A172 (cell line): ENCODE data around the gene PLXNB2. TPM values are rescaled to one million over a fixed set of nuclear protein-coding genes. Genes with fewer than 3 reads are reported as not detected.

Source experiments
- DNase-seq: peaks from one replicate; pipeline ENCODE4 v3.0.0-alpha.2; 2015; ENCODE audit warnings: low spot score
- total RNA-seq: library from RNA; depleted of rRNA; stranded (reverse); fragments of >200 nt; shearing (Covaris generic); gene quantifications from 2 replicates; pipeline ENCODE4 v1.2.3, GENCODE V29; 2014

Gene PLXNB2
- total RNA-seq, 1 experiment from 2014 or later, result 64.9 TPM

DNA sequence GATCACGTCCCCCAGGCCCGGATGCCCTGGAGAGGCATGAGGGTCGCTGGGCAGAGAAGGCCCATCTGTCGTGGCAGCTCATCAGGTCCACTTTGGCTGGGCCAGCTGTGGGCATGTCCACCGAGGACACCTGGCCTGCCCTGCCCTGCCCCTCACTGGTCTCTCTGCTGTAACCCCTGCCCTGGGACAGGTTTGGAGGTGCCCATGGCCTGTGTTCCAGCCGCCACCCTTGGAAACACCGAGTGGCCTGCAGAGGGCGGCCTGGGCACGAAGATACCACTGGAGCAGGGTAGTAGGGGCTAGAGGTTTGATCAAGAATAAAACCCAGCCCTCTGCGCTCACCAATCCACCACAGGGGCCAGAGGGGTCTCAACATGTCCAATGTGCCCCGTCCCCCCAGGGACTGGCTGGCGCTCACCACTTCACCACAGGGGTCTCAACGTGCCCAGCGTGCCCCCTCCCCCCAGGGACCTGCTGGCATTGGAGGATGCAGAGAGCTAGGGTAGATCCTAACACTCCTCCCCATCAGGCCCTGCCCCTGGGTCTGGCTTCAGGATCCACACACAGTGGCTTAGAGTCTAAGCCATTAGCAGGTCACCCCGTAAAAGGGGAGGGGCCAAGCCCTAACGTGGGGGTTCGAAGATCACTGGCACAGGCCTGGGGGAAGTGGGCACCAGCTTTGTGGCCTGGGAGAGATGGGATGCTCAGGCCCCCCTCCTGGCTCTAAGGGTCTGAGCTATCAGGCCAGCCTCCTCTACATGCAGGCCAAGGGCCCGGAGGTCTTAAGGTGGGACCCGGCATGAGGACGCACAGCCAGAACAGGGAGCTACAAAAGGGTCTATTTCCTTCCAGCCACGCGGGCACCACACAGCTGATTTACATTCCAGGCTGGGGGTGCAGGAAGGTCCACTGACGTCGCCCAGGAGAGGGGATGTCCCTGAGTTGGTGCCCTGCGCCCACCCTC is 55.1 kb downstream of the PLXNB2 start:
- DNase-seq, result no peak

DNA sequence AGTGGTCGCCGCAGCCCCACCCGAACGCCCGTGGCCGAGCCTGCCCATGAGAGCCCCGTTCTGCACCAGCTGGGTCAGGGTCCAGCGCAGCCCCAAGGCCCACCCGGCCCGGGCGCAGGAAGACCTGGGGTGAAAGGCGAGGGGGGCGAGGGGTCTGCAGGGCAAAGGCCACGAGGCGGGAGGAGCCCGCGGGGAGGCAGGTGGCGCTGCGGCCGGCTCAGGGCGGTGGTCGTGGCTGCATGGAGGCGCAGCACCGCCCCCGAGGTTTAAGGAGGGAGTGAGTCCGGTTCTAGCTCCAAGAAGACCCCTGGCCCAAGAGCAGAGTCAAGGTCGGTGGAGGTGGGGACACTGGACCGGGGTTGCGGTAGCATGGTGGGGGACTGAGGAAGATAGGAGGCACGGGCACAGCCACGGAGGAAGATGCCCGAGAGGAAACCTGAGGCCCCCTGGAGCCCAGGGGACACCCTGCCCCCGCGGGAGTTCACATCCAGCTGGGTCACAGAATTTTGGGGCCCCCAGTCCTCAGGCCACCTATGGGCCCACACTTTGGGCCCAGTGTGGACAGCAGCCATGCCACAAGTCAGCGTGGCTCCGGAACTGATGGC is 55.9 kb downstream of the PLXNB2 start:
- no peak for DNase-seq

DNA sequence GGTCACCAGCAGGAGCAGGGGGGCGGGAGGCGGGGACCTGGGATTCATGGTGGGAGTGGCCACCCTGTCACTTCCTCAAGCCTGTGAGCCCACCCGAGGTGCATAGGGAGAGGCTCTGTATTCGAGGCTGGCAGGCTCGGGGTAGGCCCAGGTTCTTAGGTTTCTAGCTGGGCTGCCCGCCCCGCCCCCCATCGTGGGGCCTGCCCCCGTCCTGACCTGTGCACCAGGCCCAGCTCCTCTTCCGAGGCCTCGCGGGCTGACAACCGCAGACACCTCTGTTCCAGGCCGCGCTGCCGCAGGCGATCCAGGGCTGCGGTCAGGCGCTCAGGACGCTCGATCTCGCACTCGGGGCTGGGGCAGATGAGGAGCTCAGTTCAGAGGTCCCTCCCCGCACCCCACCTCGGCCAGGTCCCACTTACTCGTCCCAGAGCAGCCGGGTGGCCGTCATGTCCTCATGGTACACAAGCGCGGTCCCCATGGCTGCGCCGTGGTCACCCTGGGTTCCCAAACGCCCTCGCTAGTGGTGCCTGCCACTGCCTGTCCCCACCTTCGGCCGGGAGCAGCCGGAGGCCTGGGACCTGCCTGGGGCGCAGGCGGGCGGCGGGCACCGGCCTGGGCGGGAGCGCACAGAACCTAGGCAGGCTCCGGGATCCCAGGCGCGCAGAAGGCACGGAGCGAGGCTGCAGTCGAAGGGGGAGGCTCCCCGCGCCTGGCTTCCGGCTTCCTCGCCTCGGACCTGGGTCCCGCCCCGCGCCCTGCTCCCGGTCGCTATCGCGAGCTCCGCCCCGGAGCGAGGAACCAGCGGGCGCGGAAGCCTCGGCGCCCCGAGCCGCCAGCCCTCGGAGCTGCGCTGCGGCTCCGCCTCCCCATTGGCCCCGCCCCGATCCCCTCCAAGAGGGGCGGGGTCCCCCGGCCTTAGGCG is 56.6 kb downstream of the PLXNB2 start, which contains the start of gene HDAC10:
Gene HDAC10, minus strand, starts transcription at position 711 of the 922 bp plus-strand sequence. Its CDS starts 233 bp downstream, at position 478.
- no peak for DNase-seq

DNA sequence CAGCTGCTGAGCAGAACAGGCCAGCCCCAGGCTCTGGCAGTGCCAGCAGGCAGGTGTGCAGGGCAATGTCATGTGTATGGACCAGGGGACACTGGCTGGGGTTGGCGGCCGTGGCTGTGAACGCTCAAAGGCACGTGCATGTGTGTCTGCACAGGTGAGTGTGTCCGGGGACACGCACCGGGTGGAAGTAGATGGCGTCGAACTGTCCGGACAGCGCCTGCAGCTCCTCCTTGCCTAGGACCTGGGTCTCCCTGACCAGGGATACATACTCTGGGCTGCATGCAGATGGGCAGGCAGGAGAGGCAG is 57.2 kb downstream of the PLXNB2 start:
- no peak for DNase-seq

DNA sequence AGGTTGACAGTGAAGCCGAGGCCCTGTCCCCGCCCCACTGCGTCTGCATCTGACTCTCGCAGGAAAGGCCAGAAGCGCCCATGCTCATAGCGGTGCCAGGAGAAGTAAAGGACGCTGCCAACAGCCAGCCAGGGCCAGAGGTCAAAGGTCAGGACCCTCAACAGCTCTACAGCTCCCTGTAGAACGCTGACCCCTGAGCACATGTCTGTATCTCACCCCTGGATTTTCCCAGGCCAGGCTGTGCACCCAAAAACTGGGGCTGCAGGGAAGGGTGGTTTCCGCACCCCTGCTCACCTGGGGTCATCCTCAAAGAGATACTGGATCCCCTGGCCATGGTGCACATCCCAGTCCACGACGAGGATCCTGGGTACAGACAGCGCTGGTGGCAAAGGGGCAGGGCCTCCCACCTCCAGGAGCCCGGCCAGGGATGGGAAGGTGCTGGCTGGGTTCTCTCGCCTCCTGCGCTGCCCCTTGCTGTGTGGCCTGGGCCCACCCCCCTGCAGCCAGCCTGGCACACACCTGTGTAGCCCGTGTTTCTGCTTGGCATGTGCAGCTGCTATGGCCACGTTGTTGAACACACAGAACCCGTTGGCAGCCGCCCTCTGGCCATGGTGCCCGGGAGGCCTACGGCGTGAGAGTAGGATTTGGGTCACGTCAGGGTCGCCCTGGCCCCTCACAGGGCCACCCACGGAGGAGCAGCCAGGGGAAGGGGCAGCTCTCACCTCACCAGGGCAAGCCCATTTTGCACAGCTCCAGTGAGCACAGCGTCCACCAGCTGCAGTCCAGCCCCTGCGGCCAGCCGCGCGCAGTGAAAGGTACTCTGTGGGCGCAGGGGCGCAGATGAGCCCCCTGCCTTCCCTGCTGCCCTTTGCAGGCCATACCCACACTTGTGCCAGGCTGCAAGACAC is 57.9 kb downstream of the PLXNB2 start:
- DNase-seq, result no peak

DNA sequence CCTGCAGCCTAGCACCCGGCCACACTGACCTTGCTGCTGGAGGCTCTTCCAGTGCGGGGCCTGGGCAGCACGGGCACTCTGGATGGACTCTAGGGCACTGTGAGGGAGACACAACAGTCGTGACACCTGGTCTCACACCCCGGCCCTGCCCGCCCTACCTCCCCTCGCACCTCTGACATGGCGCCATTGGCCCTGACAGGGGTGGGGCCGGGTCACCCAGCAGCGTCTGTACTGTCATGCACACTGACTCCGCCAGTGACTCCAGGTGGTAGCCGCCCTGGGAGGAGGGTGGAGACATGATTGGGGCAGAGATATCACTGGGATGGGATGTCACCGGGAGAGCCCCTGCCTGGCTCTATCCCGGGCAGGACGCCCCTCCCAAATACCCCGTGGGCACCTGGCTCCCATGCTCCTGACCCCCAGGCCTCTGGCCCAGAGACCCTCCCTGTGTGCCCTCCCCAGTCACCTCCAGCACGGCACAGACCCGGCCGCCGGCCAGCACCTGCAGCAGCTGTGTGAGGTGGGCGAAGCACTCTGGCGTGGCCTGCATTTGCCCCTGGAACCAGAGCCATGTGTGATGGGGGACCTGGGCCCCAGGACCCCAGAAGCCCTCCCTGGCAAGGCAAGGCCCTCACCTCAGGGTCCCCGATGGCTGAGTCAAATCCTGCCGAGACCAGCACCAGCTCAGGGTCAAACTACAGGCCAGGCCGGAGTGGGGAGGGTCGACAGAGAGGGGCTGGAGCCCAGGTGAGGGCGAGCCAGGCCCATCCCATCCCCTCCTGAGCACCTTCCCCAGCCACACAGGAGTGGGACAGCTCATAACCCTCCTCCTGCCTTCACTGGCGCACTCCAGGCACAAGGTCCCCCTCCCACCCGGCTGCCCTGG is 59.0 kb downstream of the PLXNB2 start:
- no peak for DNase-seq

DNA sequence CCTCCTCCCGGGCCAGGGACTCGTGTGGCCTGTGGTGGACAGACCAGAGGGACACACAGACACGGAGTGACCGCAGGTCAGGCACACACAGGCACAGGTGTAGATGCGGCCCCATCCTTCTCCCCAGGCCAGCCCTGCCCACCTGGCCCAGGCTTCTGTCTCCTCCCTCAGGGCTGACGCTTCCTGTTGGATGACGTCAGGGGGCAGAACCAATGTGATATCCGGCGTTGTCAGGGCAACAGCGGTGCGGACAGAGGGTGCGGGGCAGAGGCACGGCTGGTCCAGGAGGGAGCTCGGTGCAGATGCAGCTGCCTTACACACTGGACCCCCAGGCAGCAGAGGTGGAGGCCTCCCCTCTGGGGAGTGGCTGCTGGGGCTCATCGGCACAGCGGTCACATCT is 59.7 kb downstream of the PLXNB2 start:
- no peak for DNase-seq

DNA sequence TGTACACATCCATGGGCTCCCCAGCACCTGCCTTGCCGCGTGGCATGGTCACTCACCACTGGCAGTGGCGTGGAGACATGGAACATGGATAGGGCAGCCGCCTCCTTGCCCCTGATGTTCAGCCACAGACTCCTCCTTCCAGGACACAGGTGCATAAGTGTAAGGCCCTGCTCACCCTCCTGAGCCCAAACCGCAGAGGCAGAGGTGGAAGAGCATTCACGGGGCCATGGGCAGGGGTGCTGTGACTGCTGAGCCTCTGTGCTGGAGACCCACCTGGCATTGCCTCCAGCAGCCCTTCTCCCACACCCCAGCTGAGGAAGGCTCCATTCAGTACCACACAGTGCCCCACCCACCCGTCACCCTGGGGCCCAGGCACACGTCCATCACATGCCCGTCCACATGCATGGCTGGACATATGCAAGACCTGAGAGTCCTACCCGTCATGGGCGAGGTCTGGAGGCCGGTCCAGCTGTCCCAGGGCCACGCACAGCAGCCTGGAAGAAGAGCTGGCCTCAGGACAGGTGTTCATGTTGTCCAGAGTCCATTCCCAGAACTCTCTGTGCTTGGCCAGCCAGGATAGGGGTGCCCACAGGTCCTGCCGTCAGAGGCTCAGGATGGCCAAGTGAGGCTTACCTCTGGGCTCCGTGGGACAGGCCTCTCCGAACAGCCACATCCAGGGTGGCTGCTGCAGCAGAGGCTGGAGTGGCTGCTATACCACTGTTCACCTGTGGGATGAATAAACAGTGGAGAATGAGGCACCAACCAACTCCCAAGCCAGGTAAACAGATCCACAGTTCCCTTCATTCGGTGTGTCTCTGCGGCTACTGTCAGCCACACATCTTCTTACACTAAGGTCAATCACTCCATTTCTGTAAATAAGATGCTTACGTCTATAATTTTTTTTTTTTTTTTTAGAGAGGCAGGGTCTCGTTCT is 60.9 kb downstream of the PLXNB2 start:
- no peak for DNase-seq

DNA sequence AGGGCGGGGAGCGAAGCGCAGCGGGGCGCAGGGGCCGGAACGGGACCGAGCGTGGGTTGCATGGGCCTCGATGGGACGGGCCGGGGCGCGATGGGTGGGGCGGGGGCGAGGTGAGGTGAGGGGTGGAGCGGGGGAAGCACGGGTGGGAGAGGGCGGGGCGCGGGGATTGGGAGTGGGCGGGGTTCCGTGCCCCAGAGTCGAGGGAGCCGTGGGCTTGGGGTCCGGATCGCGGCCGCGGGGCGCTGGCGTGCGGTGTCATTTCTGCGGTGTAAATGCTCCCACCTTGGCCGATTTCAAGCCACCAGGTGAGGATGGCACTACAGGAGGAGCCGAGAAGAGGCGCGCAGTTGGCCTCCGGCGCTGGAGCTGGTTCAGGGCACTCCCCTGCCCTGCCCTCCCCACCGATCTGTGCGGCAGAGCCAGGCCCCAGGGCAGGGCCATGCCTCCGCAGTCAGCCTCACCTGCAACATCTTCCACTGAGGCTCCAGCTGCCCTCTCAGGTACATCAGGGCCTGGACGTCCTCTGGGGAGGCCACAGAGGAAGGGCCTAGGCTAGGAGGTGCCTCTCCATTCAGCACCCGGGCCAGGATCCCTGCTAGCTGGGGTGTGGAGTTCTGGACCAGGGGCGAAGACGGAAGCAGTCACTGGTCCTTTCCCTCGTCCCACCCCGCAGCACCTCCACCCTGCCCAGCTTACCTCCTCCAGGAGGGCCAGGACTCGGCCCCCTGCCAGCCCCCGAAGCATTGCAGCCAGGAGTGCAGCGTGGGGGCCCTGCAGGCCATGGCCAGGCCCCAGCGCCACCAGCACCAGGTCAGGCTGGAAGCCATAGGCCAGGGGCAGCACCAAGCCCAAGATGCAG is 62.0 kb downstream of the PLXNB2 start:
- no peak for DNase-seq

DNA sequence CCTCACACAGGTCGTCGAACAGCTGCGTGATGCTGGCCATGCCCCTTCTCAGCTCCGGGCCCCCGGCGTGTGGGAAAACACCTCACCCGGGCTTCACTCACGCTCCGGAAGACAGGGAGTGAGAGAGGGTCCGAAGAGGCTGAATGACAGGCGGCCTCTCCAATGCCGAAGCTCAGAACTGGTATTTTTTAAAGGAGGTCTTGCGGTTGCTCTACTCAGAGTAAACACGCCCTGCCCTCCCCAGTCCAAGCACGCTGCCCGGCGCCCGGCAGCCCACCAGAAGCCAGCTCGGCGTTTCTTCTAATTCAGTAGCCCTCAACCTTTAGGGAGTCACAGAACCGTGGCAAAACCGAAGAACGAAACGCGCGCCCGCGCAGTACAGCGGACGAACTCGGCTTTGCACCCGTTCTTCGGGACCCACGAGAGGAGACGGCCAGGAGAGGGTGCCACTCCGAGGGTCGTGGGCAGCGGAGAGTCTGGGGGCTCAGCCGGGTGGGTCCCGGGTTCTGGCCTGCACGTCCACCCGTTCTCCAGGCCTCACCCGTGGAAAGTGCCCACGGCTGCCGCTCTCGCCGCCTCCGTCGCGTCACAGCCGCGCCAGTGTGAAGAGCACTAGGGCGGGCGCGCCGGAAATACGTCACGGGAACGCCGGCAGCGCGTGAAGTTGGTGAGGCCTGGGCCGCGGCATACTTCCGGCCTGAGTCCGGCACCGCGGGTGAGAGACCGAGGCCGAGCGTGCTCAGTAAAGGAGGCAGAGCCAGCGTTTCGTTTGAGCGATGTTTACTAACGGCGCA is 62.8 kb downstream of the PLXNB2 start, which contains the start of gene TUBGCP6:
Gene TUBGCP6, minus strand, starts transcription at position 604 of the 794 bp plus-strand sequence. Its CDS starts 564 bp downstream, at position 40.
- peak; percentile 68 for DNase-seq

DNA sequence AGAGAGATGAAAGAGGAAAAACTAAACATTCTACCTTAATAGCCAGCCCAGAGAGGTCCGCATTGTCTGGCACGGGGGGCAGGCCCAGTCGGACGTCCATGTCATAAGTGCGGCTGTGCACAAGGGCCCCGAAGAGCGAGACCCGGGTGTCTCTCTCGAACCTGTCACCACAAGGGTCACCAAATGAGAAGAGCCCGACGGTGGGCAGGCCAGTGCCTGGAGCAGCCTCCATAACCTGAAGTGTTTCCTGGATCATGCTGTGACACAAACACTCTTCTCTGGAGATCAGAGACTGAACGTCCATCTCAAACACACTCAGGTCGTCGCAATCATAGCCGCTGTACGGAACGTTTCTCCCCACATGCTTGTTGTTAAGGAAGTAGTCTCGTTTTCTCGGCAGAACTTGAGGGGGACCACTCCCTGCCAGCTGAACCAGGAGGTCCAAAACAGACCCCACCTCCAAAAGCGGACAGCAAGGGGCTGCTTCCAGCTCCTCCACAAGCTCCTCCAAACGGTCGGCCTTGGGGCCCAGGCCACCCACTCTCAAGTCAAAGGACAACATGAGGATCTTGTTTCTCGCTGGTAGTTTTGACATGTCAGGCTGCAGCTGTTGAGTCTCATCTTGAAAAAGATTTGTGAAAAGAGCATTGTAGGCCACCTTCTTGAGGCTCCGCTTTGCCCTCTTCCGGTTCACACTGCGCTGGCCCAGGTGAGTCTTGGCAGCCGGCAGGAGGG is 63.6 kb downstream of the PLXNB2 start:
- no peak for DNase-seq

DNA sequence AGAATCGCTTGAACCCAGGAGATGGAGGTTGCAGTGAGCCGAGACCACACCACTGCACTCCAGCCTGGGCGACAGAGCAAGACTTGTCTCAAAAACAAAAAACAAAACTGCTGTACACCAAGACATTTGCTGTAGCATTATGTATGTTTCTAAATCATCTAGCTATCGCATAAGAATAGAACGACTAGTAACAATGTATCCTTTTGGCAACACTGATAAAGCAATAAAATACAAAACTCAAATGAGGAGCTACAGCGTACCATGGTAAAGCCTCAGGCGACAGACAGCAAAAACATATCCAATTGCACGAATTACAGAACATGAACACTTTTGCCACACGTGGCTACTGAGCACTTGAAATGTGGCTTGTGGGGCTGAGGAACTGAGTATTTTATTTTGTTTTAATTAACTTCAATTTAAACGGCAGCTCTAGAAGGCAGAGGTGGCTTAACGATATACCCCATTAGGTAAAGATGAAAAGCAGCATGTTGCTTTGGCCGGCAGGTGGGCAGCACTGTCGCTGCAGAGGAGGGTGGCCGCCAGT is 65.0 kb downstream of the PLXNB2 start:
- no peak for DNase-seq

DNA sequence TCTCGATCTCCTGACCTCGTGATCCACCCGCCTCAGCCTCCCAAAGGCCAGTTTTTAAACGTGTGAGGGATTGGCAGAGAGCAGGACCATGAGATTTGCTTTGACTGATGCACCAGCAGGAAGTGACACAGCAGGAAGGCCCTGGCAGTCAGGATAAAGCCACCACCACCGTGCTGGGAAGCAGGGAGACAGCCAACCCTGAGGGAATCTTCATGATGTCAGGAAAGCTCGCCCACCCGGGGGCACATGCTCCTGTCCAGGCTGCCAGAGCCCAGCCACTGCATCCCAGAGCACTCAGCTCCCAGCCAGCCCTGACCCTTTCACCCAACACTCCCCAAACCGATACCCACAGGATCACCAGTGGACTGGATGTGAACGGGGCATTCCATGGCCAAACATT is 68.7 kb downstream of the PLXNB2 start:
- no peak for DNase-seq

DNA sequence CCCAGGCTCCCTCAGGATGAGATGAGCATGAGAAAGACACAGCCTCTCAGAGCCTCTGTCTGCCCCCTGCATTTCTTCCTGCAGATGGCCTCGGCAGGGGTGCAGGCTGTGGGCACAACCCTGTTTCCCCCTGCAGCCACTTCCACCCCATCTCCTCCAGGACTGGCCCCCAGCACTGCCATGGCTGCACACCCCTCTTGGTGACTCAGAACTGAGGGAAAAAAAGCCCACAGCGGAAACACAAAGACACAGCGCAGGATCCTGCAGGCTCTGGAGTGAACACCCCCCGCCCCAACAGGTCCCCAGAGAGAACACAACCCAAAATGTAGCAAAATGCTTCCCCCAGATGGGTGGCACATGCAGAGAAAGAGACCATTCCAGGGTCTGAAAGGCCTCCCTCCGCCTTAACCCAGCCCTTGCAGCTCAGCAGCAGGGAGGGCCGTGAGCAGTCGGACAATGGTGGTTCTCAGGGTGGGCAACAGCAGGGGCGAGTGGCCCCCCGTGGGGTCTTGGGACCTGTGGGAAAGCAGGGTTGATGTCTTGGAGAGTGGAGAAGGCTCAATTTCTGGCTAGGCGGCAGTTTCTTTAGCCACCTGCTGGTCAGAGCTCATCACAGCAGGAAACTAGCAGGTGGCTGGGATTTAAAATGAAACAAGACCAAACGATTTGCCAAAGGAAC is 70.6 kb downstream of the PLXNB2 start:
- no peak for DNase-seq

DNA sequence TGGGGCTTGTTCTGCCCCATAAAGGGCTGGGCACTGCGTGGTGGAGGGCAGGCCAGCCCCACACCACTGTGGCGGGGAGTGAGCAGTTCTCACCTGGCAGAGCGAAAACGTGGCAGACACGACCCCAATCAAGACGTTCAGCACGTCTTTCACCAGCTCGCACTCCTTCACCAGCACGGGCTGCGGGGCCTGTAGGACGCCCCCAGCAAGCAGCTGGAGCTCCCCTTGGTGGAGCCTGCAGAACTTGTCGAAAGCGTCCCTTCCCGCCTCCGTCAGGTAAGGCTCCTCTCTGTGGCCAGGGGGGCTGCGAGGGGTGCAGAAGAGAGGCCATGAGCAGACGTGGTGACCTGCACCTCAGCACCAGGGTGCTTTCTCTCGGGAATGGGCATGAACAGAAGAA is 74.2 kb downstream of the PLXNB2 start:
- DNase-seq, result no peak
